Panc1 (cell line): ENCODE results near the gene IPO8. TPM values are rescaled to one million over a fixed set of nuclear protein-coding genes. Genes with fewer than 3 reads are reported as not detected.

ENCODE experiments used
- ATAC-seq: fragments of 200-7000 bp; cut with Tn5 transposase; 2 replicates; pipeline ENCODE4 v1.9.1; 2020; ENCODE audit warnings: mild to moderate bottlenecking, moderate library complexity
- BruUV-seq: library from RNA; stranded (reverse); fragments of 400-500 nt; replicated peaks from 2 replicates; lab custom pipeline; 2021; lab: Mats Ljungman, UMichigan
- CTCF ChIA-PET: fragments of 300-600 bp; sonication (Branson Sonifier 250); formaldehyde crosslinking; loops from one replicate; lab custom pipeline; 2022; ENCODE audit warnings: antibody characterized with exemption; lab: Charles Lee
- POLR2A ChIA-PET: fragments of 300-600 bp; sonication (Branson Sonifier 250); formaldehyde crosslinking; loops from one replicate; lab custom pipeline; 2022; ENCODE audit warnings: antibody characterized with exemption; lab: Charles Lee
- DNase-seq: peaks from one replicate; pipeline ENCODE4 v3.0.0-alpha.2; 2010; ENCODE audit warnings: low read depth, low spot score
- H3K27ac ChIP-seq: 2 replicates; pipeline ENCODE4 v1.5.1; 2011; ENCODE audit warnings: mild to moderate bottlenecking, low read length, inconsistent platforms
- H3K27me3 ChIP-seq: fragments of 200-500 bp; sonication (Bioruptor generic); 2 replicates; pipeline ENCODE4 v1.6.0; 2014; ENCODE audit warnings: low read length, inconsistent platforms; ENCODE audit not compliant: control insufficient read depth, insufficient read depth
- H3K36me3 ChIP-seq: fragments of 200-500 bp; sonication (Bioruptor generic); 2 replicates; pipeline ENCODE4 v1.5.1; 2014; ENCODE audit warnings: inconsistent platforms, mild to moderate bottlenecking, low read length, moderate library complexity; ENCODE audit not compliant: control insufficient read depth, insufficient read depth
- H3K4me1 ChIP-seq: 2 replicates; pipeline ENCODE4 v1.5.1; 2011; ENCODE audit warnings: inconsistent platforms, mild to moderate bottlenecking, low read length, moderate library complexity; ENCODE audit not compliant: control insufficient read depth, insufficient read depth
- H3K4me3 ChIP-seq, 2 experiments: 2 replicates each; pipeline ENCODE4 v1.5.1; 2011 to 2012; ENCODE audit warnings: low read depth in 2 of 2, low read length in 2 of 2, mild to moderate bottlenecking in 2 of 2, inconsistent platforms in 1 of 2, moderate library complexity in 1 of 2
- H3K9me3 ChIP-seq: fragments of 200-500 bp; sonication (Bioruptor generic); 2 replicates; pipeline ENCODE4 v1.5.1; 2014; ENCODE audit warnings: low read depth, mild to moderate bottlenecking, inconsistent platforms, low read length, moderate library complexity; ENCODE audit not compliant: control insufficient read depth, insufficient read depth
- POLR2AphosphoS5 ChIP-seq: IDR thresholded peaks from 2 replicates; pipeline ENCODE4 v1.6.1; 2012; ENCODE audit warnings: mild to moderate bottlenecking, low read depth, low read length, moderate library complexity
- REST ChIP-seq, 2 experiments: IDR thresholded peaks; 2 replicates each; pipeline ENCODE4 v1.6.1; 2011 to 2012; ENCODE audit warnings: low read depth in 2 of 2, control low read depth in 1 of 2, low read length in 1 of 2, mild to moderate bottlenecking in 1 of 2, moderate library complexity in 1 of 2; ENCODE audit not compliant: insufficient read depth in 1 of 2
- SIN3A ChIP-seq: IDR thresholded peaks from 2 replicates; pipeline ENCODE4 v1.6.1; 2012; ENCODE audit warnings: low read depth, mild to moderate bottlenecking, low read length, moderate library complexity, borderline replicate concordance; ENCODE audit not compliant: insufficient read depth
- TCF7L2 ChIP-seq: IDR thresholded peaks from 2 replicates; pipeline ENCODE4 v1.6.1; 2011; ENCODE audit warnings: mild to moderate bottlenecking, low read depth, low read length, inconsistent platforms
- in situ Hi-C: cut with HindIII; loops from 2 replicates; pipeline ENCODE4 v1.10.0; 2016; ENCODE audit warnings: low sequenced_read_pairs, low pct_unique_long_range_greater_than_20kb
- intact Hi-C: fragments of 100-400 bp; cut with micrococcal nuclease; formaldehyde crosslinking; loops from one replicate; pipeline ENCODE4 v1.10.0; 2022; ENCODE audit not compliant: unreplicated experiment
- total RNA-seq: library from RNA; stranded (reverse); gene quantifications from one replicate; pipeline ENCODE4 v1.2.1, GENCODE V29; 2021; ENCODE audit not compliant: unreplicated experiment
- TF ChIP-seq, protein P1 (sequence below): fragments of 450-650 bp; IDR thresholded peaks from 2 replicates; pipeline ENCODE4 v1.5.1; 2017; ENCODE audit warnings: mild to moderate bottlenecking

The IPO8 gene
- total RNA-seq, 1 experiment from 2014 or later = 46.6 TPM

GRCh38 chr12:30603129-30603528, 92.5 kb downstream of the IPO8 start:
- intact Hi-C loops (no loop called here), in situ Hi-C loops (no loop called here)
- ChIA-PET POLR2A (no interaction called here), CTCF (no interaction called here)
- BruUV-seq = no TSS peak
- Histone ChIP-seq H3K4me1 (no peaks in the 10 kb centered on the region), H3K9me3 (no peaks in the 10 kb centered on the region), H3K36me3 (no peaks in the 10 kb centered on the region), H3K4me3 (no peak overlapping the region), H3K27me3 (no peaks in the 10 kb centered on the region), H3K27ac (no peak overlapping the region)
- no peak for DNase-seq
- TF ChIP-seq REST (IDR thresholded peaks at IDR 0.05; ENCODE audit: insufficient read depth in 1 of 2, low read depth in 2 of 2, low read length in 1 of 2) (no peak), TCF7L2 (no peak), SIN3A (no peak)
- TF ChIP-seq, protein P1, sequence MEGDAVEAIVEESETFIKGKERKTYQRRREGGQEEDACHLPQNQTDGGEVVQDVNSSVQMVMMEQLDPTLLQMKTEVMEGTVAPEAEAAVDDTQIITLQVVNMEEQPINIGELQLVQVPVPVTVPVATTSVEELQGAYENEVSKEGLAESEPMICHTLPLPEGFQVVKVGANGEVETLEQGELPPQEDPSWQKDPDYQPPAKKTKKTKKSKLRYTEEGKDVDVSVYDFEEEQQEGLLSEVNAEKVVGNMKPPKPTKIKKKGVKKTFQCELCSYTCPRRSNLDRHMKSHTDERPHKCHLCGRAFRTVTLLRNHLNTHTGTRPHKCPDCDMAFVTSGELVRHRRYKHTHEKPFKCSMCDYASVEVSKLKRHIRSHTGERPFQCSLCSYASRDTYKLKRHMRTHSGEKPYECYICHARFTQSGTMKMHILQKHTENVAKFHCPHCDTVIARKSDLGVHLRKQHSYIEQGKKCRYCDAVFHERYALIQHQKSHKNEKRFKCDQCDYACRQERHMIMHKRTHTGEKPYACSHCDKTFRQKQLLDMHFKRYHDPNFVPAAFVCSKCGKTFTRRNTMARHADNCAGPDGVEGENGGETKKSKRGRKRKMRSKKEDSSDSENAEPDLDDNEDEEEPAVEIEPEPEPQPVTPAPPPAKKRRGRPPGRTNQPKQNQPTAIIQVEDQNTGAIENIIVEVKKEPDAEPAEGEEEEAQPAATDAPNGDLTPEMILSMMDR = no peak
- ATAC-seq = no peak

DNA sequence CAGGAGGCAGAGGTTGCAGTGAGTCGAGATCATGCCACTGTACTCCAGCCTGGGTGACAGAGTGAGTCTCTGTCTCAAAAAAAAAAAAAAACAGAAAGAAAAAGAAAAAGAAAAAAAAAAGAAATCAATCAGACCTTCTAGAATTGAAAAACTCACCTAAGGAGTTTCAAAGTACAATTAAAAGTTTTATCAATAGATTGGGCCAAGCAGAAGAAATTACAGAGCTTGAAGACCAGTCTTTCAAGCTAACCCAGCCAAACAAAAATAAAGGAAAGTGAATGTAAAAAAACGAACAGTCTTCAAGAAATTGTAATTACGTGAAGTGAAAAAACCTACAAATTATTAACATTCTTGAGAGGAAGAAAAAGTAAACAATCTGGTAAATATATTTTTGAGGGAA, 93.0 kb downstream of the IPO8 start:
- ChIA-PET CTCF (no interaction called here), POLR2A (no interaction called here)
- TF ChIP-seq POLR2AphosphoS5 (no peak), REST (IDR thresholded peaks at IDR 0.05; ENCODE audit: insufficient read depth in 1 of 2, low read depth in 2 of 2, low read length in 1 of 2) (no peak), TCF7L2 (no peak), SIN3A (no peak)
- TF ChIP-seq, protein P1 = no peak
- Histone ChIP-seq H3K9me3 (no peaks in the 10 kb centered on the region), H3K36me3 (no peaks in the 10 kb centered on the region), H3K4me1 (no peaks in the 10 kb centered on the region), H3K4me3 (no peak overlapping the region), H3K27ac (no peak overlapping the region), H3K27me3 (no peaks in the 10 kb centered on the region)
- no peak for DNase-seq
- intact Hi-C loops = no loop called here
- in situ Hi-C loops = no loop called here
- no peak for ATAC-seq
- BruUV-seq = no TSS peak
